ENCODE measurements around the gene CYBRD1.
"Not testable (repeated sequence)": the region's sequence is repeated elsewhere in the genome, so short reads cannot be mapped to it uniquely, and the experiment has no call there.

CYBRD1 gene

GRCh38 chr2:171516793-171517192, 5.5 kb upstream of the CYBRD1 start:
- no peak for DNase-seq (ENCODE audit: low read depth)

GRCh38 chr2:171520471-171520870, 1.8 kb upstream of the CYBRD1 start:
- no peak for DNase-seq (ENCODE audit: low read depth)

- no peak for DNase-seq (ENCODE audit: low read depth)
Measured at GRCh38 chr2:171521361-171522051, 768 bp upstream of the CYBRD1 start.

DNA sequence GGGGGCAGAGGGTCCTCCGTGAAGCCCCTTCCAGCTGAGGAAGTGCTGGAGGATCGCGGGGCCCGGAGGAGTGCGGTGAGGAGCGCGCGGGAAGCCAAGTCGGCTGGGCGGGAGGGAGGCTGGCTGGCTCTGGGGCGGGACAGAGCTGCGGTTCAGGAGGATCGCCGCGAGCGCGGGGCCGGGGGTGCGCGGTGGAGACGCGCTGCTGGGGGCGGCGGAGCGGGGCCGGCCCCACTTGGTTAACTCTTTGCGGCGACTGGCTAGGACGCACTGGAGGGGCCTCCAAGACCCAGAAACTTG, 464 bp downstream of the CYBRD1 start:
- no peak for DNase-seq (ENCODE audit: low read depth)

DNA sequence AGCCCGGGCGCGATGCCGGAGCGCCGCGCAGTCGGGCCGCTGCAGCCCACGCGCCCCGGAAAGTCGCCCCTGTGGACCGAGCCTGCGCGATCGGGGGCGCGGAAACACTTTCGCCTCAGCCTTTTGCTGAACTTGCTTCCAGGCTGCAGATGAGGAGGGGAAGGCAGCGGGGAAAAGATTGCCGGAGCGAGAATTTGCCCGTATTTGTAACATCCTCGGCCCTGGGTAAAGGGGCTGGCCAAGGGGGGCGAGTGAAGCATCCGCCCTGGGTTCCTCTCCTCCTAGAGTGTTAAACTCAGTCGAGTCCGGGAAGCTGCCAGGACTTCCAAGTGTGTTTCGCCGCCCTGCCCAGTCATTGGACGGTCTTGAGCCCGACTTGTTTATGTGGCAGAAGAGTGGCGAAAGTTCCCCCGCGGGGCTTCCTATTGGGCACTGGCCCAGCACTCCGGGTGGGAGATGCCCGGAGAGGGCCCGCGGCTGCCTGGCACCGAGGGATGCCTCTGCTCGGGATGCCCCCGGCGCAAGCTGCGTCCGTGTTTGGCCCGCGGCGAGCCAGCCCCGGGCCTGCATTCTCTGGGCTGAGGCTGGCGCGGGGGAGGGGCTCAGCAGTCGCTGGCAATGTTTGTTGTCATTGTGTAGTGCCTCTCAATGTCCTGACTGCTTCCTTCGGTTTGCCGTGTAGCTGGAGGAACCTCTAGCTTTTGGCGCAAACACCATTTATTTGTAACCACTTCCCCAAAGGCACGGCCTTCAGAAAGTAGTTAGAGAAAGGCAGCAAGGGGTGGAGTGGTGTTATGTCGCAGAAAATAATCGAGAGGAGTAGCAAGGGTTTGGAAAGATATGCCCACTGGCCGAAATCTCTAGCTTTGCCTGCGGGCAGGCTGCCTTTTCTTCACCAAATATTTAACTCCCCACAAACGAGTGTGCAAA, 1.1 kb downstream of the CYBRD1 start:
- no peak for DNase-seq (ENCODE audit: low read depth)

DNA sequence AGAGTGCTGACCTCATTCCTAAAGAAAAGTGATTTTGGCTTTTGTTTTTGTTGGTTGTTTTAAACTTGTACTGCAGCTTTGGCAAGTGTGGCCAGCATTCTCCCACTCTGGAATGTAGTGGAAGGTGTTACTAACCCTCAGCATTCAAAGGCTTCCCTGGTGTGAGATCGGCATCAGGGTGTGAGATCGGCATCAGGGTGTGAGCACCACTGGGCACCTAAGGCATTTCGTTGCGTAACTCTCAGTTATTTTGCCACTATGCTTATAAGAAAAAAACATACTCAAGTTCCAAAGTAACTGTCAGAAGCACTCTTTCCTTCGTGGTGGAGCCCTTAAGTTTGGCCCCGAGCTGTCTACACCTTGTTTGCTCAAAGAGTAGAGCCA, 1.7 kb downstream of the CYBRD1 start:
- no peak for DNase-seq (ENCODE audit: low read depth)

- no peak for DNase-seq (ENCODE audit: low read depth)
Measured at GRCh38 chr2:171529914-171530313, 7.6 kb downstream of the CYBRD1 start.

GRCh38 chr2:171530378-171530777, 8.1 kb downstream of the CYBRD1 start:
- DNase-seq (ENCODE audit: low read depth) = no peak

DNA sequence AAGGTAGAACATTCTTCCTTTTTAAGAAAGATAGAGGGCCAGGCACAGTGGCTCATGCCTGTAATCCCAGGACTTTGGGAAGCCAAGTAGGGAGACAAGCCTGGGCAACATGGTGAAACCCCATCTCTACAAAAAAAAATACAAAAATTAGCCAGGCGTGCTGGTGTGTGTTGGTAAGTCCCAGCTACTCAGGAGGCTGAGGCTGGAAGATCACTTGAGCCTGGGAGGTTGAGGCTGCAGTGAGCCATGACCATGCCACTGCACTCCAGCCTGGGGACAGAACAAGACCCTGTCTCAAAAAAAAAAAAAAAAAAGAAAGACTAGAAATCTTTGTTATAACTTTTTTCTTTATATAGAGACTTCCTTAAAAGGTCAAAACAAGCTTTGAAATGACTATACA, 8.6 kb downstream of the CYBRD1 start:
- not testable (repeated sequence) for DNase-seq (ENCODE audit: low read depth)

GRCh38 chr2:171531291-171531690, 9.0 kb downstream of the CYBRD1 start:
- no peak for DNase-seq (ENCODE audit: low read depth)

DNA sequence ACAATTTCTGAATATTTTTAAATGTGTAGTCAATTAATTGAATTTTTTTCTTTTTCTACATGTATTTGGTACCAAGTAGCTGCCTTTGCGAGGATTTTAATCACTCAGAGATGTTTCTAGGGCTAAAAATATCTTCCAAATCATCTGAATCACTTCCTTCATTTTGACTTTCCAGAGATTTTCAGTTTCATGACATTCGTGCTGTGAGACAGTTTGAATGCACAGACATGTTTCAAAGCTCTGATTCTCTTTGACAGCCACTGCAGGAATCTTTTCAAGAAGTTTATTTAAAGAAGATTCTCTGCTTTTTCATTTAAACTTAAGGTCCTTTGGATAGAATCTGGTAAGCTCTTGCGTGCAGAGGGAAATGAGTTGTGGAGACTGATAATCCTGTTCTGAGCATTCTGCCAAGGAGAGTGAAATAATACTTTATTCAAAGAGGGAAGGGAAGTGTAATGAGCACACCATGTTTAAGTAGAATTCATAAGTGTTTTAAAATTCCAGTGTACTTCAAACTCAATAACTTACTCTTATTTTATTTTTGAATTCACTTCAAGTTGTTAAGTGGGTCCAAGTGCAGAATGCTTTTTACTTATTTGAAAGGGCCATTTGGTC, 9.7 kb downstream of the CYBRD1 start:
- no peak for DNase-seq (ENCODE audit: low read depth)

DNA sequence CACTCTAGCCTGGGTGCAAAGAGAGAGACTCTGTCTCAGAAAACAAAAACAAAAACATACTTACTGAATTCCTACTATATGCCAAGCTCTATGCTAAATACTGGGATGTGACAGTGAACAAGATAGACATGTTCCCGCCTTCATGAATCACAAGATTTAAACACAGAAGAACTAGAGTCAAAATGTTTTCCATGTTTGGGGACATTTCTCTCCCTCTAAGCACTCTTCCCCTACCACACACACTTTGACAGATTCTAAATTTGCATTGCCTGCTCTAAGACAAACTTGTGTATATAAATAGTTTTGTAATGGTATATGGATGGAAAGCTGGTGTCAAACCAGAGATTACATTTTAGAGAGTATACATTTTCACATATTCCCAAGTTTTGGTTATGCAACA, 11.1 kb downstream of the CYBRD1 start:
- no peak for DNase-seq (ENCODE audit: low read depth)

DNA sequence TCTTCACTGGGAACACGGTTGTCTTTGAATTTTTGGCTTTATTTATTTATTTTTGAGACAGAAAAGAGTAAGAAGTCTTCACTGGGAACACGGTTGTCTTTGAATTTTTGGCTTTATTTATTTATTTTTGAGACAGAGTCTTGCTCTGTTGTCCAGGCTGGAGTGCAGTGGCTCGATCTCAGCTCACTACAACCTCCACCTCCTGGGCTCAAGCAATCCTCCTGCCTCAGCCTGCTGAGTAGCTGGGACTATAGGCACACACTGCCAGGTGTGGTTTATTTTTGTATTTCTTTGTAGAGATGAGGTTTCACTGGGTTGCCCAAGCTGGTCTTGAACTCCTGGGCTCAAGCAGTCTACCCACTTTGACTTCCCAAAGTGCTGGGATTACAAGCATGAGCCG, 13.3 kb downstream of the CYBRD1 start:
- not testable (repeated sequence) for DNase-seq (ENCODE audit: low read depth)

DNA sequence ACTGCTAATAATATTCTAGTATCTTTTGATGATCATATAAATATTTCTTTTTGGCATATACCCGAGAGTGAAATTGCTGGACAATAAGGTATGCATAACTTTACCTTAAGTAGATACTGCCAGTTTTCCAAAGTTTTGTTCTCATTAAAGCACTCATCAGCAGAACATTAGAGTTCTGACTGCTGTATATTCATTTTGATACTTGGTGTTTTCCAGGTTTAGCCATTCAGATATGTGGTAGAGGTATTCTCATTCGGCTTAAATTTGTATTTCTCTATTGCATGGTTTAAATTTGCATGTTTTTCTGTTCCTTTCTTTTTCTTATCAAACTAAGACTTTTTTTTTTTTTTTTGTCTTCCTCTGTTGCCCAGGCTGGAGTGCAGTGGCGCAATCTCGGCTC, 18.2 kb downstream of the CYBRD1 start:
- DNase-seq (ENCODE audit: low read depth) = no peak

GRCh38 chr2:171541202-171541887, 19.1 kb downstream of the CYBRD1 start:
- DNase-seq (ENCODE audit: low read depth) = no peak

DNA sequence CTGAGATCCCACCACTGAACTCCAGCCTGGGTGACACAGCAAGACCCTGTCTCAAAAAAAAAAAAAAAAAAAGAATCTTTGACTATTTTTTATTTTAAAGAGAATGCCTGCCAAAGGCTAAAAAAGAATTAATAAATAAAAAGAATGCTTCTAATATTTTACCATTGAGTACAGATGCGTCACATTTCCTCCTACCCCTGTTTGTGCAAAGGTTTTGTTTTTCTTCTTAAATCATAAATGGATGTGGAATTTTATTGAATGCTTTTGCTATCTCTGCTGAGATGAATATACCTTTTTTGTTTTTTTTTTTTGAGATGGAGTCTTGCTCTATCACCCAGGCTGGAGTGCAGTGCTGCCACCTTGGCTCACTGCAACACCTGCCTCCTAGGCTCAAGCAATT, 22.8 kb downstream of the CYBRD1 start:
- DNase-seq (ENCODE audit: low read depth) = no peak

- no peak for DNase-seq (ENCODE audit: low read depth)
Measured at GRCh38 chr2:171547256-171547655, 25.0 kb downstream of the CYBRD1 start.

DNA sequence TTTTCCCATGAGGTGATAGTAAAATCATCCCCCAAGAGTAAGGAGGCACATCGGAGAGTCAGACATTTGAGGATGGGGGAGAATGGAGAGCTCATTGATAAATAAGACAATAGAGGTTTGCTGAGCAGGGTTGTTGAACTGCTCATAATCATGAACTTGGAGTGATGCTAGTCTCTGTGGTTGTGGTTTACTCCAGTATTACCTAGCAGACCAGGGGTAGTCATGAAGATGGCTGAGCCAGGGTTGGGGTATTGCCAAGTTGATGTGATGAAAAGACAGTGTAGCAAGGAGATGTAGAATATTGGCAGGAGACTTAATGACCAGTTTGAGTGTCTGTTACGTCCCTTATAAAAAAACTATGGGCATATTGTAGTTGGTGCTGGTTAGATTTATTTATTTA, 25.4 kb downstream of the CYBRD1 start:
- DNase-seq (ENCODE audit: low read depth) = no peak

- no peak for DNase-seq (ENCODE audit: low read depth)
Measured at GRCh38 chr2:171550613-171551012, 28.3 kb downstream of the CYBRD1 start.

DNA sequence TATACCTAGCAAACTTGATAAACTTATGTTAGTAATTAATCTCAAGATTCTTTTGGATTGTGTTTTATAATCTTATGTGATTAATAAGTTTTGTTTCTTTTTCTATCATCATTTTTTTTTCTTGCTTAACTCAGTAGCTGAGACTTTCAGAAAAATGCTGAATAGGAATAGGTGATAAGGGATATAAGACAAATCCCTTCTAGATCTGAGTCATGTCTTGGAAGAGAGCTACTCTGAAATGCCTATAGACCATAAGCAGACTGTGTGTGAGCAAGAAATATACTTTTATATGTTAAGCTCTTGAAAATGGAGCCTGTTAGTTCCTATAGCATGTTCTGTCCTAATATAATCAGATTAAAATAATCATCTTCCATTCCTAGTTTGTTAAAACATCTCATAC, 29.6 kb downstream of the CYBRD1 start:
- DNase-seq (ENCODE audit: low read depth) = no peak

DNA sequence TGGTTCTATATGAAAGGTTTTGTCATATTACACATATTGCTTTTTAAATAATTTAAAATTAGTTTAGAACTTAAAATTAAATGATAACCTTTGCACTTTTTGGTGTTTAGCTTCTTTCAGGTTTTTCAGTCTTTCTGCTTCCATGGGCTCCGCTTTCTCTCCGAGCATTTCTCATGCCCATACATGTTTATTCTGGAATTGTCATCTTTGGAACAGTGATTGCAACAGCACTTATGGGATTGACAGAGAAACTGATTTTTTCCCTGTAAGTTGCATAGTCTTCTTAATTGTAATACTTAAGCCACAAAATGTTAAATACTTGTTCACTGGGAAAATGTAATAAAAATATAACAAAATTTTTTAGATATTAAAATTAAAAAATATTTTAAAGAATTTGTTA, 31.0 kb downstream of the CYBRD1 start:
- no peak for DNase-seq (ENCODE audit: low read depth)

DNA sequence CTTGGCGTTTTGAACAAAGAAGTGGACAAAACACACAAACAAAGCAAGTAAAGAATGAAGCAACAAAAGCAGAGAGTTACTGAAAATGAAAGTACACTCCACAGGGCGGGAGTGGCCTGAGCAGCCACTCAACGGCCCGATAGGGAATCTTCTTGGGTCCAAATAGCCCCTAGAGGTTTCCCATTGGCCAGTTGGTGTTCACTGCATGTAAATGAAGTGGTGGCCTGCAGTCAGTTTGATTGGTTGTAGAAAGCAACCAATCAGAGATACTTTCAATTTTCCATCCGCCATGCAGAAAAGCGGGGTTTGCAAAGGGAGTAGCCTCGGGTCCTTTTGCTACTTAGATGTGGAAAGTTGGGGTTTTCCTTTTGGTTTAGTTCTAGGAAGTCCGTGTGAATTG, 31.6 kb downstream of the CYBRD1 start:
- DNase-seq (ENCODE audit: low read depth) = no peak
